HepG2 (cell line): ENCODE data around the gene TTC5. TPM values are rescaled to one million over a fixed set of nuclear protein-coding genes. Genes with fewer than 3 reads are reported as not detected.

ENCODE experiments used
- FOXK2 ChIP-seq: fragments of 450-650 bp; IDR thresholded peaks from 2 replicates; pipeline ENCODE4 v1.6.1; 2016
- FOXP1 ChIP-seq, 2 experiments: fragments of 450-650 bp in 1 of 2; IDR thresholded peaks; 2 replicates each; pipeline ENCODE4 v1.6.1; 2017 to 2018; ENCODE audit warnings: antibody characterized with exemption in 1 of 2
- MAZ ChIP-seq, 2 experiments: sonication (generic) in 1 of 2; formaldehyde crosslinking in 1 of 2; IDR thresholded peaks; 2 replicates each; pipeline versions ENCODE4 v1.5.0 to v1.6.1; 2012 to 2020; ENCODE audit warnings: low read depth in 2 of 2, mild to moderate bottlenecking in 2 of 2, borderline replicate concordance in 1 of 2, improper control_type of control experiment in 1 of 2, low read length in 1 of 2, missing genetic modification reagents in 1 of 2, moderate library complexity in 1 of 2
- MEIS2 ChIP-seq: sonication (generic); formaldehyde crosslinking; IDR thresholded peaks from 2 replicates; pipeline ENCODE4 v1.9.0; 2021; ENCODE audit warnings: mild to moderate bottlenecking, missing genetic modification reagents
- SMAD1 ChIP-seq: sonication (generic); formaldehyde crosslinking; IDR thresholded peaks from 2 replicates; pipeline ENCODE4 v1.4.0; 2020; ENCODE audit warnings: missing genetic modification reagents, low read depth, mild to moderate bottlenecking, borderline replicate concordance
- SRSF4 ChIP-seq: fragments of 200-400 bp; formaldehyde crosslinking; IDR thresholded peaks from one replicate; pipeline ENCODE4 v1.6.1; 2018; ENCODE audit warnings: mild to moderate bottlenecking, low read depth, low read length, moderate library complexity; ENCODE audit not compliant: poor library complexity, severe bottlenecking
- SRY ChIP-seq: sonication (generic); formaldehyde crosslinking; IDR thresholded peaks from 2 replicates; pipeline ENCODE4 v1.8.0; 2022; ENCODE audit warnings: mild to moderate bottlenecking, missing genetic modification reagents
- polyA plus RNA-seq, 8 experiments: library from polyadenylated mRNA; depleted of rRNA in 3 of 8; stranded (reverse) in 7 of 8; unstranded in 1 of 8; fragments of >200 nt; fragmentation: Illumina TruSeq in 4 of 8; extraction: Trizol in 4 of 8; gene quantifications; 2 replicates each; pipeline versions ENCODE4 v1.2.1 to v1.2.3, GENCODE V29; 2011 to 2016; ENCODE audit warnings: low read depth in 4 of 8, missing spikeins in 1 of 8, mixed read lengths in 1 of 8; ENCODE audit not compliant: insufficient read depth in 1 of 8
- total RNA-seq, 5 experiments: library from RNA; depleted of rRNA; stranded (reverse); fragments of >200 nt; fragmentation: Illumina TruSeq; extraction: Trizol; gene quantifications; 2 replicates each; pipeline ENCODE4 v1.2.3, GENCODE V29; 2016; ENCODE audit warnings: low read depth in 1 of 5
- TF ChIP-seq, protein P1 (sequence below): sonication (generic); formaldehyde crosslinking; conservative IDR thresholded peaks from 2 replicates; pipeline ENCODE4 v1.4.0; 2020; ENCODE audit warnings: missing genetic modification reagents
- TF ChIP-seq, protein P2 (sequence below): IDR thresholded peaks from 2 replicates; pipeline ENCODE4 v1.6.1; 2016; ENCODE audit warnings: missing compliant biosample characterization, missing genetic modification reagents, borderline replicate concordance
- TF ChIP-seq, protein P3 (sequence below): sonication (generic); formaldehyde crosslinking; IDR thresholded peaks from 2 replicates; pipeline ENCODE4 v1.4.0; 2020; ENCODE audit warnings: missing genetic modification reagents
- TF ChIP-seq, protein P4 (sequence below): IDR thresholded peaks from 2 replicates; pipeline ENCODE4 v1.4.0; 2020; ENCODE audit warnings: mild to moderate bottlenecking, missing genetic modification reagents
- TF ChIP-seq, protein P5 (sequence below): sonication (generic); formaldehyde crosslinking; IDR thresholded peaks from 2 replicates; pipeline ENCODE4 v1.9.0; 2021; ENCODE audit warnings: missing genetic modification reagents, mild to moderate bottlenecking, borderline replicate concordance
- TF ChIP-seq, protein P6 (sequence below): sonication (generic); formaldehyde crosslinking; conservative IDR thresholded peaks from 2 replicates; pipeline ENCODE4 v1.8.0; 2022; ENCODE audit warnings: low read depth, missing genetic modification reagents

Gene TTC5
- total and polyA plus RNA-seq, 2 of the 13 experiments (the other 11 are each of a cell fraction or from before 2014, with no cell fraction given), result 8.7 to 28.5 TPM

- TF ChIP-seq, protein P1, sequence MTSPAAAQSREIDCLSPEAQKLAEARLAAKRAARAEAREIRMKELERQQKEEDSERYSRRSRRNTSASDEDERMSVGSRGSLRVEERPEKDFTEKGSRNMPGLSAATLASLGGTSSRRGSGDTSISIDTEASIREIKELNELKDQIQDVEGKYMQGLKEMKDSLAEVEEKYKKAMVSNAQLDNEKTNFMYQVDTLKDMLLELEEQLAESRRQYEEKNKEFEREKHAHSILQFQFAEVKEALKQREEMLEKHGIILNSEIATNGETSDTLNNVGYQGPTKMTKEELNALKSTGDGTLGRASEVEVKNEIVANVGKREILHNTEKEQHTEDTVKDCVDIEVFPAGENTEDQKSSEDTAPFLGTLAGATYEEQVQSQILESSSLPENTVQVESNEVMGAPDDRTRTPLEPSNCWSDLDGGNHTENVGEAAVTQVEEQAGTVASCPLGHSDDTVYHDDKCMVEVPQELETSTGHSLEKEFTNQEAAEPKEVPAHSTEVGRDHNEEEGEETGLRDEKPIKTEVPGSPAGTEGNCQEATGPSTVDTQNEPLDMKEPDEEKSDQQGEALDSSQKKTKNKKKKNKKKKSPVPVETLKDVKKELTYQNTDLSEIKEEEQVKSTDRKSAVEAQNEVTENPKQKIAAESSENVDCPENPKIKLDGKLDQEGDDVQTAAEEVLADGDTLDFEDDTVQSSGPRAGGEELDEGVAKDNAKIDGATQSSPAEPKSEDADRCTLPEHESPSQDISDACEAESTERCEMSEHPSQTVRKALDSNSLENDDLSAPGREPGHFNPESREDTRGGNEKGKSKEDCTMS (CRISPR knock-in tag), result no peak
- TF ChIP-seq MAZ (IDR thresholded peaks at IDR 0.05; ENCODE audit: borderline replicate concordance, low read depth, low read length) (no peak), MAZ (CRISPR knock-in tag; IDR thresholded peaks at IDR 0.05; ENCODE audit: low read depth) (peak; percentile 23; the same call in 1 of the 2 replicates), SRY (CRISPR knock-in tag) (no peak), SRSF4 (no peak), SMAD1 (CRISPR knock-in tag) (no peak), MEIS2 (CRISPR knock-in tag) (no peak), FOXK2 (no peak), FOXP1 (IDR thresholded peaks at IDR 0.05) (no peak), FOXP1 (CRISPR knock-in tag; IDR thresholded peaks at IDR 0.05) (0 out of 2 replicates have a peak, but pooled peaks have one; percentile 4)
- TF ChIP-seq, protein P2, sequence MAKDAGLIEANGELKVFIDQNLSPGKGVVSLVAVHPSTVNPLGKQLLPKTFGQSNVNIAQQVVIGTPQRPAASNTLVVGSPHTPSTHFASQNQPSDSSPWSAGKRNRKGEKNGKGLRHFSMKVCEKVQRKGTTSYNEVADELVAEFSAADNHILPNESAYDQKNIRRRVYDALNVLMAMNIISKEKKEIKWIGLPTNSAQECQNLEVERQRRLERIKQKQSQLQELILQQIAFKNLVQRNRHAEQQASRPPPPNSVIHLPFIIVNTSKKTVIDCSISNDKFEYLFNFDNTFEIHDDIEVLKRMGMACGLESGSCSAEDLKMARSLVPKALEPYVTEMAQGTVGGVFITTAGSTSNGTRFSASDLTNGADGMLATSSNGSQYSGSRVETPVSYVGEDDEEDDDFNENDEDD (CRISPR knock-in tag), result no peak; the same call in 1 of the 2 replicates
- TF ChIP-seq, protein P3, sequence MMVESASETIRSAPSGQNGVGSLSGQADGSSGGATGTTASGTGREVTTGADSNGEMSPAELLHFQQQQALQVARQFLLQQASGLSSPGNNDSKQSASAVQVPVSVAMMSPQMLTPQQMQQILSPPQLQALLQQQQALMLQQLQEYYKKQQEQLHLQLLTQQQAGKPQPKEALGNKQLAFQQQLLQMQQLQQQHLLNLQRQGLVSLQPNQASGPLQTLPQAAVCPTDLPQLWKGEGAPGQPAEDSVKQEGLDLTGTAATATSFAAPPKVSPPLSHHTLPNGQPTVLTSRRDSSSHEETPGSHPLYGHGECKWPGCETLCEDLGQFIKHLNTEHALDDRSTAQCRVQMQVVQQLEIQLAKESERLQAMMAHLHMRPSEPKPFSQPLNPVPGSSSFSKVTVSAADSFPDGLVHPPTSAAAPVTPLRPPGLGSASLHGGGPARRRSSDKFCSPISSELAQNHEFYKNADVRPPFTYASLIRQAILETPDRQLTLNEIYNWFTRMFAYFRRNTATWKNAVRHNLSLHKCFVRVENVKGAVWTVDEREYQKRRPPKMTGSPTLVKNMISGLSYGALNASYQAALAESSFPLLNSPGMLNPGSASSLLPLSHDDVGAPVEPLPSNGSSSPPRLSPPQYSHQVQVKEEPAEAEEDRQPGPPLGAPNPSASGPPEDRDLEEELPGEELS (CRISPR knock-in tag), result peak; percentile 30; the same call in 1 of the 2 replicates
- TF ChIP-seq, protein P4, sequence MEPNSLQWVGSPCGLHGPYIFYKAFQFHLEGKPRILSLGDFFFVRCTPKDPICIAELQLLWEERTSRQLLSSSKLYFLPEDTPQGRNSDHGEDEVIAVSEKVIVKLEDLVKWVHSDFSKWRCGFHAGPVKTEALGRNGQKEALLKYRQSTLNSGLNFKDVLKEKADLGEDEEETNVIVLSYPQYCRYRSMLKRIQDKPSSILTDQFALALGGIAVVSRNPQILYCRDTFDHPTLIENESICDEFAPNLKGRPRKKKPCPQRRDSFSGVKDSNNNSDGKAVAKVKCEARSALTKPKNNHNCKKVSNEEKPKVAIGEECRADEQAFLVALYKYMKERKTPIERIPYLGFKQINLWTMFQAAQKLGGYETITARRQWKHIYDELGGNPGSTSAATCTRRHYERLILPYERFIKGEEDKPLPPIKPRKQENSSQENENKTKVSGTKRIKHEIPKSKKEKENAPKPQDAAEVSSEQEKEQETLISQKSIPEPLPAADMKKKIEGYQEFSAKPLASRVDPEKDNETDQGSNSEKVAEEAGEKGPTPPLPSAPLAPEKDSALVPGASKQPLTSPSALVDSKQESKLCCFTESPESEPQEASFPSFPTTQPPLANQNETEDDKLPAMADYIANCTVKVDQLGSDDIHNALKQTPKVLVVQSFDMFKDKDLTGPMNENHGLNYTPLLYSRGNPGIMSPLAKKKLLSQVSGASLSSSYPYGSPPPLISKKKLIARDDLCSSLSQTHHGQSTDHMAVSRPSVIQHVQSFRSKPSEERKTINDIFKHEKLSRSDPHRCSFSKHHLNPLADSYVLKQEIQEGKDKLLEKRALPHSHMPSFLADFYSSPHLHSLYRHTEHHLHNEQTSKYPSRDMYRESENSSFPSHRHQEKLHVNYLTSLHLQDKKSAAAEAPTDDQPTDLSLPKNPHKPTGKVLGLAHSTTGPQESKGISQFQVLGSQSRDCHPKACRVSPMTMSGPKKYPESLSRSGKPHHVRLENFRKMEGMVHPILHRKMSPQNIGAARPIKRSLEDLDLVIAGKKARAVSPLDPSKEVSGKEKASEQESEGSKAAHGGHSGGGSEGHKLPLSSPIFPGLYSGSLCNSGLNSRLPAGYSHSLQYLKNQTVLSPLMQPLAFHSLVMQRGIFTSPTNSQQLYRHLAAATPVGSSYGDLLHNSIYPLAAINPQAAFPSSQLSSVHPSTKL (CRISPR knock-in tag), result peak; percentile 57
- TF ChIP-seq, protein P5, sequence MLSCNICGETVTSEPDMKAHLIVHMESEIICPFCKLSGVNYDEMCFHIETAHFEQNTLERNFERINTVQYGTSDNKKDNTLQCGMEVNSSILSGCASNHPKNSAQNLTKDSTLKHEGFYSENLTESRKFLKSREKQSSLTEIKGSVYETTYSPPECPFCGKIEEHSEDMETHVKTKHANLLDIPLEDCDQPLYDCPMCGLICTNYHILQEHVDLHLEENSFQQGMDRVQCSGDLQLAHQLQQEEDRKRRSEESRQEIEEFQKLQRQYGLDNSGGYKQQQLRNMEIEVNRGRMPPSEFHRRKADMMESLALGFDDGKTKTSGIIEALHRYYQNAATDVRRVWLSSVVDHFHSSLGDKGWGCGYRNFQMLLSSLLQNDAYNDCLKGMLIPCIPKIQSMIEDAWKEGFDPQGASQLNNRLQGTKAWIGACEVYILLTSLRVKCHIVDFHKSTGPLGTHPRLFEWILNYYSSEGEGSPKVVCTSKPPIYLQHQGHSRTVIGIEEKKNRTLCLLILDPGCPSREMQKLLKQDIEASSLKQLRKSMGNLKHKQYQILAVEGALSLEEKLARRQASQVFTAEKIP (CRISPR knock-in tag), result no peak
- TF ChIP-seq, protein P6, sequence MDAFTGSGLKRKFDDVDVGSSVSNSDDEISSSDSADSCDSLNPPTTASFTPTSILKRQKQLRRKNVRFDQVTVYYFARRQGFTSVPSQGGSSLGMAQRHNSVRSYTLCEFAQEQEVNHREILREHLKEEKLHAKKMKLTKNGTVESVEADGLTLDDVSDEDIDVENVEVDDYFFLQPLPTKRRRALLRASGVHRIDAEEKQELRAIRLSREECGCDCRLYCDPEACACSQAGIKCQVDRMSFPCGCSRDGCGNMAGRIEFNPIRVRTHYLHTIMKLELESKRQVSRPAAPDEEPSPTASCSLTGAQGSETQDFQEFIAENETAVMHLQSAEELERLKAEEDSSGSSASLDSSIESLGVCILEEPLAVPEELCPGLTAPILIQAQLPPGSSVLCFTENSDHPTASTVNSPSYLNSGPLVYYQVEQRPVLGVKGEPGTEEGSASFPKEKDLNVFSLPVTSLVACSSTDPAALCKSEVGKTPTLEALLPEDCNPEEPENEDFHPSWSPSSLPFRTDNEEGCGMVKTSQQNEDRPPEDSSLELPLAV (CRISPR knock-in tag), result no peak
Measured at GRCh38 chr14:20332788-20333493, 27.2 kb upstream of the TTC5 start, which contains the start of gene CCNB1IP1 (continued).
